Muscle of back (tissue), 11 donors: Measurements from ENCODE around the gene NUP50. TPM values are rescaled to one million over a fixed set of nuclear protein-coding genes. Genes with fewer than 3 reads are reported as not detected.

Experiments used
- DNase-seq, 3 donors: peaks; one replicate each; pipeline versions ENCODE4 v3.0.0 to v3.0.0-alpha.2; 2013
- polyA plus RNA-seq, 10 donors: library from polyadenylated mRNA; unstranded; fragments of 120-200 nt; gene quantifications; one replicate each; pipeline ENCODE4 v1.2.1, GENCODE V29; 2013; ENCODE audit not compliant: insufficient read length in 10 of 10

Gene NUP50
- polyA plus RNA-seq, 10 donors: 16.0 to 29.6 (median 22.6) TPM

- no peak for DNase-seq
Measured at GRCh38 chr22:45192701-45193187, 29.0 kb downstream of the NUP50 start.

GRCh38 chr22:45194686-45195085 lies 31.0 kb downstream of the NUP50 start:
- DNase-seq: no peak

DNA sequence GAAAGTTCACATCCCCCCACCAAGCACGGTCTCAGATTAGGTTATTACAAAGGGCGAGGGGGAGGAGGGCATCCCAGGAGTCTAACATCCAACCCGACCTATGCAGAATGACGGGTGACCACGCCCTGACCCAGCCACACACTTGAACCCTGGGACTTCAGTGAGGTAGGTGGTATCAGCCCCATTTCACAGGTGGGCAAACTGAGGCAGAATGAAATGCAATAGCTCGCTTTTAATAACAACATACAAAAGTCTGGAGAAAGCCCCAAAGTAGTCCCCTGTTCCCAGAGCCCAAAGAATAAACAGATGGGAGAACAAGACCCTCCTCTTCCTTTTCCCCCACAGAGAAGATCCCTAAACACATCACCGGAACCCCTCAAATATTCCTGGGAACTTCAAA lies 31.9 kb downstream of the NUP50 start:
- no peak for DNase-seq

DNA sequence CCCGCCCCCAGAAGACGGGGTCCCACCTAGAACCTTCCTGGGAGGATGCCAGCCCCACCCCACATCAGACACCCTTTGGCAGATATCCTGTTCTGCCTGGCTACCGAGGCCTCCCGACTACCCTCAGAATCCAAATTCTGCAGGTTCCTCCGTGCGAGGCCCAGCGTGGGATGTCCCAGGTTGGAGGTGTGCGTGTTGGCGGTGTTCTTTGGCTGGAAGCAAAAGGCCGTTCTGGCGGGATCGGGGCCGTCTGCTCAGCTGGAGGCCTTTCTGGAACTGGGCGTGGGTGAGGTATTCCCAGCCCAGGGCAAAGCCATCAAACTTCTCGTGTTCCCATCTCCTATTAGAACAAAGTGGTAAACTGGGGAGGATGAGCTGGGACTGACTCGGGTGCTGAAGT lies 32.6 kb downstream of the NUP50 start:
- DNase-seq: no peak

- no peak for DNase-seq
Measured at GRCh38 chr22:45196926-45197605, 33.3 kb downstream of the NUP50 start.

DNA sequence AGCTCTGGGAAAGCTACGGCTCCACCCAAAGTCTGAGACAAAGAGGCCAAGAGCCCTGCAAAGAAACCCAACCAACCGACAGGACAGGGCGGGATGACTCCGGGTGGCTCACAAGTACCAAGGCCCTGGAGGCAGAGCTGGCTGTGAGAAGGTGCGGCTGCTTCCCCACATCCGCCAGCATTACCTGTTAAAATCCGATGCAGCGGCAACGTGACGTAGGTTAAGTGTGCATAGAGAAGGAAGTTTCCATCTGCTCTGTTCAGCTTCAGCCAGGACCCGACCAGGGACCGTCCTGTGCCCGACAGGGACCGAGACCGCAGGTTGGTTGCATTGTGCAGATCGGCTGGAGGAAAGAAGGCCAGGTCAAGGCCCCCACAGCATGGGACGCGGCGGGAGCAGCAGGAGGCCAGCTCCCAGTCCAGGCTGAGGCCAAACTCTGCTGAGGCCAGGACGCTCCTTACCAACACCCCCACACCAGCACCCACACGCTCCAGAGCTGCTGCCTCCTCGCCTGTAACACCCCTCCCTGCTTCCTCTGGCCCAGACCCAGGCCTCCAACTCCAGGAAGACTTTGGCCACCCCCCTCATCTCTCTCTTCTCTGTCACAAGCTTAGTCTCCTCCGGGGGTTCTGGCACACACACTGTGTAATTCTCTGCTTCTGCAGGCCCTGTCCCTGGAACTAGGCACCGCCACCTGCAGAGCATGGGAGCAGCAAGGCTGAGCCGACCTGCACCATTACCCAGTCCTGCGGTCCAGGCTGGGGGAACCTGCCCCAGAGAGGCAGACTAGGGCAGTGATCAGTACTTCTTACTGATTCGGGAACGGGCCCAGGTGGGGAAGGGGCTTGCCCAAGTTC lies 34.1 kb downstream of the NUP50 start:
- DNase-seq: no peak

DNA sequence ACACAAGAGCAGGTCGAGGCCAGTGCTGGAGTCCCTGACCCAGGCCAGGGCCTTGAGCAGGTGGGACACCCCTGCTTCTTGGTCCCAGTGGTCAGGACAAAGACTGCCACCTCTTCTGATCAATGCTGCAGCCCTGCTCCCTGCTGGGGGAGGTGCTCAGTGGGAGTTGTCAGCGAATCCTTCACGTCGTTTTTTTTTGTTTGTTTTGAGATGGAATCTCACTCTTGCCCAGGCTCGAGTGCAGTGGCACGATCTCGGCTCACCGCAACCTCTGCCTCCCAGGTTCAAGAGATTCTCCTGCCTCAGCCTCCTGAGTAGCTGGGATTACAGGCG lies 34.7 kb downstream of the NUP50 start:
- DNase-seq: no peak

DNA sequence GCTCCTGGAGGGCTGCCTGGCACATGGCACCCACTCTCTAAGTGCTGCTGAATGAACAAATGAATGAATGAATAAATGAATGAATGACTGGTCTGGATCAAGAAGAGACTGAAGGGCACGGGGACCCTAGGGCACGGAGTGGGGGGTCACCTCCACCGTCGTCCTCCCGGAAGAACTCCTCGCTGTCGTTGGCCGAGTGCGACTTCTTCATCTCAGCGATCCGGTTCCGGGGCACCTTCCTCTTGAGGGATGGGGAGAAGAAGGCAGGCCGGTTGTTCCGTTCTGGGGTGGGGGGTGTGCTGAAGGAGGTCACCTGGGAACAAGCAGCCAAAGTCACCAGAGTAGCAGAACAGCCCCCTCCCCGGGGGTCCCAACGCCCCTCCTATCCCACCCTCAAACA lies 36.0 kb downstream of the NUP50 start:
- DNase-seq: no peak

DNA sequence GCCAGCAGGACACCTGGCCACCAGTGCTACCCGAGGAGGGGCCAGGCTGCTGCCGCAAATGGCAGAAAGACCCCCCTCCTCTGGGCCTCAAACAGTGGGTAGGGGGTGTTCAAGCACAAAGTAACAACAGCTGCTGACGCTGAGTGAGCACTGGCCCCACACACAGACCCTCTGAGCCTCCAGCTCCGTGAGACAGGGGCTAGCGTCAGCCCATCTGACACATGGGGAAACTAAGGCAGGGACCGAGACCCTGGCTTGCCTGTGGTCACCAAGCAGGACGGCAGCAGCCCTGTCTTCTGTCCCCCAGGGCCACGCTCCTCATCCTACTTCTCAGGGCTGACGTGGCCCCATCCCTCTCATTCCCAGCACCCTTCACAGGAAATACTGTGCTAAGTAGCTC lies 36.5 kb downstream of the NUP50 start:
- DNase-seq: no peak

- no peak for DNase-seq
Measured at GRCh38 chr22:45200860-45201511, 37.3 kb downstream of the NUP50 start.

GRCh38 chr22:45201678-45202332 lies 38.1 kb downstream of the NUP50 start:
- peak in 1 of 3 donors; percentile 49 for DNase-seq

GRCh38 chr22:45202333-45203149 lies 38.8 kb downstream of the NUP50 start:
- no peak for DNase-seq

- no peak for DNase-seq
Measured at GRCh38 chr22:45203150-45203951, 39.6 kb downstream of the NUP50 start.

GRCh38 chr22:45204241-45204640 lies 40.5 kb downstream of the NUP50 start:
- no peak for DNase-seq

- no peak for DNase-seq
Measured at GRCh38 chr22:45204819-45205218, 41.1 kb downstream of the NUP50 start.

GRCh38 chr22:45205276-45205925 lies 41.7 kb downstream of the NUP50 start:
- DNase-seq: no peak

GRCh38 chr22:45206233-45206632 lies 42.5 kb downstream of the NUP50 start:
- no peak for DNase-seq

DNA sequence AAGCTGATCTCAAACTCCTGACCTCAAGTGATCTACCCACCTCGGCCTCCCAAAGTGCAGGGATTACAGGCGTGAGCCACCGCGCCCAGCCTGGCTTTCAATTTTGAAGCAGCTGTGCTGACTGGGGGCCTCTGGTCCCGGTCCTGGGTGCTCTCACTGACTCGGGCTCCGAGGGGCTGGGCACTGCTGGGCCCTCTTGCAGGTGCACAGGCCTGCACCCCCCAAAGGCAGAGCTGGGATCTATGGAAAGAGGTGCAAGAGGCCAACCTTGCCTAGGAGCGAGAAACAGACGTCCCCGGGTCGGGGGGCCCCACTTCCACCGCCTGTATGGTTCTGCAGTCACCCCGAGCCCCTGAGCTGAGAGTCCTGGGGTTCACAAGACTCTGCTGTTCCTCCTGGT lies 43.8 kb downstream of the NUP50 start:
- no peak for DNase-seq

DNA sequence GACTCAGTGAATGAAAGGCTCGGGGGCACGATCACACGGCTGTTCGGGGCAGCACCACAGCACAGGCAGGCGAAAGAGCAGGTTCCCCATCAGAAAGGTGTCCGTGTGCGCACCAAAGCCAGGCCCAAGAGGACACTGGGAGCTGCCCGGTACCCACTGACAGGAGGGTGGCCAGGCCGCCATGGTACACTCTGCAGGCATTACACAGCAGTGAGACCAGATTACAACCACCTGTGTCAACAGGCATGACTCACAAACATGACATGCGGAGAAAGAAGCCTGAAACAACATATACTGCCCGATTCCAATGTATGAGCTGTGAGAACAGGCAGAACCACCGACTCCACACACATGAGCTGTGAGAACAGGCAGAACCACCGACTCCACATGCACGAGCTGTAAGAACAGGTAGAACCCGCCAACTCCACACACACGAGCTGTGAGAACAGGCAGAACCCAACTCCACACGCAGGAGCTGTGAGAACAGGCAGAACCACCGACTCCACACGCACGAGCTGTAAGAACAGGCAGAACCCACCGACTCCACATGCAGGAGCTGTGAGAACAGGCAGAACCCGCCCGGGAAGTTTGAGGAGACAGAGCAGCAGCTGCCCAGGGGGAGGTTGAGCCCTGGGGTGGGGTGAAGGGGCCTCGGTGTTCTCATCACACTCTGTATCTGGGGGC lies 44.4 kb downstream of the NUP50 start:
- DNase-seq: no peak

DNA sequence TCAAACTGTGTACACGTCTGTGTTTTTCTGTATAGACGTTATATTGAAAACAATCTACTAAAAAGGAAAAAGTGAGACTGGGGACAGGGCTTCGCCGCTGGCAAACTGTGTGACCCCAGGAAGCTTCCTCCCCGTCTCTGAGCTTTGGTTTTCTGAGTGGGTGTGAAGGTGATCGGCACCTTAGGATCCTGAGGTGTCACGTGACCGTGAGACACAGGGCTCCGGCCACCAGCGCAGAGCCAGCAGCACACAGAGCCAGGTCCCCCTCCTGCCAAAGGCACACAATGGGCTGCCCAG lies 44.9 kb downstream of the NUP50 start:
- no peak for DNase-seq
